ENCODE measurements around the gene ADAMTS9.

The ADAMTS9 gene

DNA sequence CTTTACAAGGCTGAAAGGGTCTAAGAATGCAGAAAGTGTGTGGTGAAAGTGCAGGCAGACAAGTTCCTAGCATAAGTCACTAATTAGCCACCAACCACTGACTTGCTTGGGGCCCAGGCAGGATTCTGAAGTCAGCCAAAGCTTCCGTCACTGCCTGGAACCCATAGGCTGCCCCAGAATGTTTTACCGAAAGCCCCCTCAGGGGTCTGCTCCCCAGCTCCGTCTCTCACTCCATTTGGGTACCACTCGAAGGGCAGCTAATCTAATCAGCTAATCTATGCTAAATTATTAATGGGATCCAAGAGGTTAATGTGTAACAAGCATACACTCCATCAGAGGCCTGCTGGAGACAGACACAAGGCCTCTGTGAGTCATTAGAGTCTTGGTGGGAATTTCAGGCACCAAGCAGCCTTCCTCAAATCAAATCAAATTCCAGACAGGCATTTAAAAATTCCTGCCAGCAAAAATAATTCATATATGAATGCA is 13.2 kb downstream of the ADAMTS9 start:
- Histone ChIP-seq H3K4me3 (ENCODE audit: insufficient read depth, low read length, poor library complexity, severe bottlenecking) (no peak overlapping the region), H2AFZ (ENCODE audit: low read depth, low read length, severe bottlenecking) (no peak overlapping the region), H3K4me2 (ENCODE audit: low read depth, low read length, poor library complexity, severe bottlenecking) (no peak overlapping the region), H4K20me1 (ENCODE audit: low read depth, low read length) (no peaks in the 10 kb centered on the region), H3K9ac (ENCODE audit: low read length) (no peak overlapping the region), H3F3A (ENCODE audit: insufficient read depth) (no peaks in the 10 kb centered on the region), H3K9me2 (replicated peaks; ENCODE audit: insufficient read depth, low read length) (no peaks in the 10 kb centered on the region), H3K9me3 (ENCODE audit: insufficient read depth, low read length) (no peaks in the 10 kb centered on the region), H3K27me3 (ENCODE audit: low read length) (no peaks in the 10 kb centered on the region), H3K27ac (ENCODE audit: low read depth, low read length) (no peak overlapping the region), H3K36me3 (ENCODE audit: low read length) (no peaks in the 10 kb centered on the region), H3K79me2 (ENCODE audit: insufficient read depth, low read length) (no peaks in the 10 kb centered on the region)
- no peak for TF ChIP-seq EZH2phosphoT487 (conservative IDR thresholded peaks at IDR 0.05; ENCODE audit: low read length)
- TF ChIP-seq, protein P1, sequence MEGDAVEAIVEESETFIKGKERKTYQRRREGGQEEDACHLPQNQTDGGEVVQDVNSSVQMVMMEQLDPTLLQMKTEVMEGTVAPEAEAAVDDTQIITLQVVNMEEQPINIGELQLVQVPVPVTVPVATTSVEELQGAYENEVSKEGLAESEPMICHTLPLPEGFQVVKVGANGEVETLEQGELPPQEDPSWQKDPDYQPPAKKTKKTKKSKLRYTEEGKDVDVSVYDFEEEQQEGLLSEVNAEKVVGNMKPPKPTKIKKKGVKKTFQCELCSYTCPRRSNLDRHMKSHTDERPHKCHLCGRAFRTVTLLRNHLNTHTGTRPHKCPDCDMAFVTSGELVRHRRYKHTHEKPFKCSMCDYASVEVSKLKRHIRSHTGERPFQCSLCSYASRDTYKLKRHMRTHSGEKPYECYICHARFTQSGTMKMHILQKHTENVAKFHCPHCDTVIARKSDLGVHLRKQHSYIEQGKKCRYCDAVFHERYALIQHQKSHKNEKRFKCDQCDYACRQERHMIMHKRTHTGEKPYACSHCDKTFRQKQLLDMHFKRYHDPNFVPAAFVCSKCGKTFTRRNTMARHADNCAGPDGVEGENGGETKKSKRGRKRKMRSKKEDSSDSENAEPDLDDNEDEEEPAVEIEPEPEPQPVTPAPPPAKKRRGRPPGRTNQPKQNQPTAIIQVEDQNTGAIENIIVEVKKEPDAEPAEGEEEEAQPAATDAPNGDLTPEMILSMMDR (IDR thresholded peaks at IDR 0.05; ENCODE audit: insufficient read depth, low read length, poor library complexity, severe bottlenecking): no peak

DNA sequence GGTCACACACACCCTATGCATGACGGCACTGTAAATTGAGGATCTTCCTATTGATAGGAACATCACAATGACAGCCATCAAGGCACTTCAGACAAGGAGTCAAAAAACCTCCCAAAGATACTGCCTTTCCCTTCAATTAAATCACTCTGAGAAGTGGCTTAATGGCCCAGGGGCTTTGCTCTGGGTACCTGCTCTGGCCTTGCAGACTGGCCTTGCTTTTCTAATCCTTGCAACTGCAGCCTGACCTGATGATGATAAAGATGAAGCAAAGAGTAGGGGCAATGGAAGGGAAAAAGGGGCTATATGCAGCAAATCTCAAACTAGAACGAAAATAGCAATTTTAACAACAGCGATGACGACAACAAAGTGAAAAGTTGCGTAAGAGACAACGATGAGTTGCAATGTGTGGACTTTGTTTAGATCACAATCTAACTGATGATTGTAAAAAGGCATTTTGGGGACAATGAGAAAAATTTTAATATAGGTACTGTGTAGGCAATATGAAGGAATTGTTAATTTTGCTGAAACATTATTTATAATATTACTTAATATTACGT is 14.6 kb downstream of the ADAMTS9 start:
- H4K20me1 ChIP-seq (ENCODE audit: low read depth, low read length): no peaks in the 10 kb centered on the region

DNA sequence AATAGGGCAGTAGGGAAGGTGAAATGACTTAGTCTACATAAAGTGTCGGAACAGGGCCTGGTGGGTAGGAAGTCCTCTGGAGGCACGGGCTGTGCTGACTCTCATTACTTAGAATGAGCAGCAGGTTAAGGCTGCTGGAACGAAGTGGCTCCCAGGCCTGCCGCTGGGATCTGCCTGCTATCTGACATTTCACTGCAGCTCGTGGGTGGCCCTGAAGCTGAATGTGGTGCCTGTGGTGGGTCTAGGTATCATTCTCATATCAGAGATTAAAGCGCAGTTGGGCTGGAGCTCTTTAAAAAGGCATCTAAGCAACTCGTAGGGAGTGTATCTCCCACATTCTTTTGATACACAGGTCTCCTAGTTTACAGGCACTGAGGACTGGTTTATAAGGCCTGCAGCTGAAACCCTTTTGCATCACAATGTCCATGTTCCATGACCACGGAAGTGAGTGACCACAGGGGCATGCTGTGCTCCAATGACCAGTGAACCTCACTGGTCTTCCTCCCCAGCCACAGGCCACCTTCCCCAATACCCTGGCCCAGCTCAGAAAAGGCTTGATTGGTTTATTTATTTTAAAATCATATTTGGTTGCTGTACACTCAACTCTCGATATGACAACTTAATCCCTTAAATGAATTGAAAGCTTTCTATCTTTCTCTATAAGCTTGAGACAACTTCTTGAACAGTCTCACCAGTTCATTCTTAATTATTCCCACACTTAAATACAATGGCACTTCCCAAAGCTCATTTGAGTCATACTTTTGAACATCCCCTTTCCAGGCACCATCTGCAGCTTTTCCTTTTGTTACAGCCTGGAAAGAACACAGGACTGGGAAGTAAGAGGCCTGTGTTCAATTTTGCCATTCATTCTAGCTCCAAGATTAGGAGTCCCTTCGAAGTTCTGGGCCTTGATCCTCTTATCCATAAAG is 19.0 kb downstream of the ADAMTS9 start:
- H3K4me3 ChIP-seq (ENCODE audit: insufficient read depth, low read length, poor library complexity, severe bottlenecking): no peak overlapping the region
- no peak overlapping the region for H3K27ac ChIP-seq (ENCODE audit: low read depth, low read length)
- TF ChIP-seq EZH2phosphoT487 (conservative IDR thresholded peaks at IDR 0.05; ENCODE audit: low read length): no peak
- TF ChIP-seq, protein P1 (IDR thresholded peaks at IDR 0.05; ENCODE audit: insufficient read depth, low read length, poor library complexity, severe bottlenecking): no peak

More for the DNA sequence above, 14.6 kb downstream of the ADAMTS9 start:
- H3K4me2 ChIP-seq (ENCODE audit: low read depth, low read length, poor library complexity, severe bottlenecking): no peak overlapping the region
- no peaks in the 10 kb centered on the region for H3K27me3 ChIP-seq (ENCODE audit: low read length)
- no peak overlapping the region for H2AFZ ChIP-seq (ENCODE audit: low read depth, low read length, severe bottlenecking)
- H3K79me2 ChIP-seq (ENCODE audit: insufficient read depth, low read length): no peaks in the 10 kb centered on the region
- no peak for TF ChIP-seq EZH2phosphoT487 (conservative IDR thresholded peaks at IDR 0.05; ENCODE audit: low read length)
- TF ChIP-seq, protein P1 (IDR thresholded peaks at IDR 0.05; ENCODE audit: insufficient read depth, low read length, poor library complexity, severe bottlenecking): no peak
- no peaks in the 10 kb centered on the region for H3K36me3 ChIP-seq (ENCODE audit: low read length)
- no peaks in the 10 kb centered on the region for H3K9me3 ChIP-seq (ENCODE audit: insufficient read depth, low read length)
- H3K27ac ChIP-seq (ENCODE audit: low read depth, low read length): no peak overlapping the region
- H3K9ac ChIP-seq (ENCODE audit: low read length): no peak overlapping the region
- H3F3A ChIP-seq (ENCODE audit: insufficient read depth): no peaks in the 10 kb centered on the region
- H3K9me2 ChIP-seq (replicated peaks; ENCODE audit: insufficient read depth, low read length): no peaks in the 10 kb centered on the region
- H3K4me3 ChIP-seq (ENCODE audit: insufficient read depth, low read length, poor library complexity, severe bottlenecking): no peak overlapping the region

More for the DNA sequence above, 19.0 kb downstream of the ADAMTS9 start:
- H3K27me3 ChIP-seq (ENCODE audit: low read length): no peaks in the 10 kb centered on the region
- no peaks in the 10 kb centered on the region for H3K79me2 ChIP-seq (ENCODE audit: insufficient read depth, low read length)
- H2AFZ ChIP-seq (ENCODE audit: low read depth, low read length, severe bottlenecking): no peak overlapping the region
- H3K9me2 ChIP-seq (replicated peaks; ENCODE audit: insufficient read depth, low read length): no peaks in the 10 kb centered on the region
- H3K9ac ChIP-seq (ENCODE audit: low read length): no peak overlapping the region
- no peaks in the 10 kb centered on the region for H3K9me3 ChIP-seq (ENCODE audit: insufficient read depth, low read length)
- H3F3A ChIP-seq (ENCODE audit: insufficient read depth): no peaks in the 10 kb centered on the region
- no peak overlapping the region for H3K4me2 ChIP-seq (ENCODE audit: low read depth, low read length, poor library complexity, severe bottlenecking)
- H4K20me1 ChIP-seq (ENCODE audit: low read depth, low read length): no peaks in the 10 kb centered on the region
- no peaks in the 10 kb centered on the region for H3K36me3 ChIP-seq (ENCODE audit: low read length)

All from SU-DHL-6 (cell line).